ENCODE measurements around the gene ALAS1.

Gene ALAS1

DNA sequence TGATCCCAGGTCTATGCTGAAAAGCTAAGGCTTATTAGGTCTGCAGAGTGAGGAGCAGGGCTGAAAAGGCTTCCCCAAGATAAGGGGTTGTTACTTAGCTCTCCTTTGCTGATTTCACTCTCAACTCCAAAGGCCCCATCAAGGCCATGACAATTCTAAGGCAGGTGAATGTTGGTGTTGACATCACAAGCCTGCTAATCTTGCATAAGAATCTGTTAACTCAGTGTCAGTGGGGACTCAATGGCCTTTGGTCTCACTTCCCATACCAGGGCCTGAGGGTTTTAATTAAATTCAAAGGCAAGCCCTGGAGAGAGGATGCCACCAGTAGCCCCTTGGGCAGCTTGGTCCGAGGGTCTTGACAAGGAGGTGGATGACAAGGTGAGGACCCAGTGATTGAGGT, 9.4 kb upstream of the ALAS1 start:
- Histone ChIP-seq H3K9me3 (ENCODE audit: control insufficient read depth, low read length) (no peaks in the 10 kb centered on the region), H3K4me3 (ENCODE audit: extremely low read depth, insufficient read depth, low read length, poor library complexity, severe bottlenecking) (no peak overlapping the region), H3K27ac (ENCODE audit: low read depth, low read length, severe bottlenecking) (no peak overlapping the region), H3K36me3 (ENCODE audit: control insufficient read depth, insufficient read depth, low read length) (no peaks in the 10 kb centered on the region), H3K4me1 (ENCODE audit: control insufficient read depth, insufficient read depth, low read length, poor library complexity, severe bottlenecking) (no peaks in the 10 kb centered on the region)
- 57 to 100% methylated on average over 1 of the region's 1 CpG for WGBS, 2 experiments (ENCODE audit: insufficient coverage in 2 of 2)

DNA sequence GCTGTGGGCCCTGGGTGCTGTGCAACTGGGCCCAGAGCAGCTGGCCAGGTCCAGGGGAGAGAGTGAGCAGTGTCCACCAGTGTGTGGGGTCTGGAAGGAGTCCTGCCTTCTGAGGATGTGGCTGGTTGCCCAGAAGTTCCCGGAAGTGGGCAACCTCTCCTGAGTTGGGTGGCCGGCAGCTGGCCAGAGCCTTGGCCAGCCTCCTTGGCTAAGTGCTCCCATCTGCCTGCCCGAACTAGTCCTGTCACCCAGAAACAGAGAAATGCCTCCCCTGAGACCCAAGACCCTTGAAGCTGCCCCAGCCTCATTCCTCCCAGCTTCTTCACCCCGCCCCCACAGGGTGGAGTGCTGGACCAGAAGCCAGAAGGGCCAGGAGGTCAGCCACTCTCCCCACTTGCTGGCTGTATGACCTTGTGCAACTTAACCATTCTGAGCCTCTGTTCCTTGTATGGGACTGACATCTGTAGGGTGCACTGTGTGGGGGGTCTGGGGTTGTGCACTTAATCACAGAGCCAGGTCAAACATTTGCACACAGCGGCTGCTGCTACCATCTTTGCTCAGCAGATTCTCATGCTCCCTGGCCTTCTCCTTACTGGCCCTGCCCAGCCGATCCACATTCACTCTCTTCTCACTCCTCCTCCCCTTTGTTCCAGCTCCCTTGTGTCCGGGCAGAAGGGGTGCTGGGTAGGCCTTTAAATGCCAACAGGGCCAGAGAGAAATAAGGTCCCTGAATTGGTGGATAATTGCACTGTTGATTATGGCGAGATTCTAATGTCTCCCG, 7.5 kb upstream of the ALAS1 start:
- H3K4me3 ChIP-seq (ENCODE audit: extremely low read depth, insufficient read depth, low read length, poor library complexity, severe bottlenecking), result no peak overlapping the region
- H3K4me1 ChIP-seq (ENCODE audit: control insufficient read depth, insufficient read depth, low read length, poor library complexity, severe bottlenecking), result no peaks in the 10 kb centered on the region
- H3K36me3 ChIP-seq (ENCODE audit: control insufficient read depth, insufficient read depth, low read length), result no peaks in the 10 kb centered on the region
- no peaks in the 10 kb centered on the region for H3K9me3 ChIP-seq (ENCODE audit: control insufficient read depth, low read length)
- 93 to 100% methylated on average over 4 to 6 of the region's 9 CpGs for WGBS, 2 experiments (ENCODE audit: insufficient coverage in 2 of 2)
- H3K27ac ChIP-seq (ENCODE audit: low read depth, low read length, severe bottlenecking), result no peak overlapping the region

DNA sequence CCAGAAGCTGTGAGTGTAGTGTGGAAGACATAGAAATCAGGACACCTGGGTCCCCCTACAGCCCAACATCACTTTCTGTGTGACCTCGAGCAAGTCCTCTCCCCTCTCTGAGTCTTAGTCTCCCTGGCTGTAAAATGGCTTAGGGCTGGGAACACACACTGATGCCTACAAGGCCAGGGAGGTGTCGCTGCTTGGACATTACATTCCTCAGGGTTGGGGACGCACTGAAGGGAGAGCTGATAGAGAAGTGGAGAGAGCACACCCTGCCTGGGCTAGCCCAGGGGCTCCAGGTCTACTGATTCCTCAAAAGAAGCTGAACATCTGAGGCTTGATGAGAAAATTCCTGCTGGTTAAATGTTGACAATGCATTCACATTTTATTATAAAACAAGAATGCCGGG, 6.3 kb upstream of the ALAS1 start:
- WGBS, 2 experiments (ENCODE audit: insufficient coverage in 2 of 2), result 60 to 90% methylated on average over 2 to 3 of the region's 4 CpGs
- H3K4me1 ChIP-seq (ENCODE audit: control insufficient read depth, insufficient read depth, low read length, poor library complexity, severe bottlenecking), result no peaks in the 10 kb centered on the region
- H3K27ac ChIP-seq (ENCODE audit: low read depth, low read length, severe bottlenecking), result no peak overlapping the region
- H3K9me3 ChIP-seq (ENCODE audit: control insufficient read depth, low read length), result no peaks in the 10 kb centered on the region
- no peak overlapping the region for H3K4me3 ChIP-seq (ENCODE audit: extremely low read depth, insufficient read depth, low read length, poor library complexity, severe bottlenecking)
- H3K36me3 ChIP-seq (ENCODE audit: control insufficient read depth, insufficient read depth, low read length), result no peaks in the 10 kb centered on the region

DNA sequence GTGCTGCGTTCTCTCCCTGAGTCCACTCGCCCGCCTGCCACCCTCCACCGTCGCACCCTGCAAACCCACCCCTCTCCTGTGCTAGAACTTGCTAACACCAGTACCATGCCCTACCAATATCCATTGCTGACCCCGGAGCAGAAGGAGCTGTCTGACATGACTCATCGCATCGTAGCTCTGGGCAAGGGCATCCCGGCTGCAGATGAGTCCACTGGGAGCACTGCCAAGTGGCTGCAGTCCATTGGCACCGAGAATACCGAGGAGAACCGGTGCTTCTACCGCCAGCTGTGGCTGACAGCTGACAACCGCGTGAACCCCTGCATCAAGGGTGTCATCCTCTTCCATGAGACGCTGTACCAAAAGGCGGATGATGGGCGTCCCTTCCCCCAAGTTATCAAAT, 4.9 kb upstream of the ALAS1 start:
- Histone ChIP-seq H3K27ac (ENCODE audit: low read depth, low read length, severe bottlenecking) (no peak overlapping the region), H3K4me3 (ENCODE audit: extremely low read depth, insufficient read depth, low read length, poor library complexity, severe bottlenecking) (no peak overlapping the region), H3K36me3 (ENCODE audit: control insufficient read depth, insufficient read depth, low read length) (no peaks in the 10 kb centered on the region), H3K4me1 (ENCODE audit: control insufficient read depth, insufficient read depth, low read length, poor library complexity, severe bottlenecking) (no peaks in the 10 kb centered on the region), H3K9me3 (ENCODE audit: control insufficient read depth, low read length) (no peaks in the 10 kb centered on the region)
- WGBS, 2 experiments (ENCODE audit: insufficient coverage in 2 of 2), result 86 to 94% methylated on average over 14 to 17 of the region's 18 CpGs

DNA sequence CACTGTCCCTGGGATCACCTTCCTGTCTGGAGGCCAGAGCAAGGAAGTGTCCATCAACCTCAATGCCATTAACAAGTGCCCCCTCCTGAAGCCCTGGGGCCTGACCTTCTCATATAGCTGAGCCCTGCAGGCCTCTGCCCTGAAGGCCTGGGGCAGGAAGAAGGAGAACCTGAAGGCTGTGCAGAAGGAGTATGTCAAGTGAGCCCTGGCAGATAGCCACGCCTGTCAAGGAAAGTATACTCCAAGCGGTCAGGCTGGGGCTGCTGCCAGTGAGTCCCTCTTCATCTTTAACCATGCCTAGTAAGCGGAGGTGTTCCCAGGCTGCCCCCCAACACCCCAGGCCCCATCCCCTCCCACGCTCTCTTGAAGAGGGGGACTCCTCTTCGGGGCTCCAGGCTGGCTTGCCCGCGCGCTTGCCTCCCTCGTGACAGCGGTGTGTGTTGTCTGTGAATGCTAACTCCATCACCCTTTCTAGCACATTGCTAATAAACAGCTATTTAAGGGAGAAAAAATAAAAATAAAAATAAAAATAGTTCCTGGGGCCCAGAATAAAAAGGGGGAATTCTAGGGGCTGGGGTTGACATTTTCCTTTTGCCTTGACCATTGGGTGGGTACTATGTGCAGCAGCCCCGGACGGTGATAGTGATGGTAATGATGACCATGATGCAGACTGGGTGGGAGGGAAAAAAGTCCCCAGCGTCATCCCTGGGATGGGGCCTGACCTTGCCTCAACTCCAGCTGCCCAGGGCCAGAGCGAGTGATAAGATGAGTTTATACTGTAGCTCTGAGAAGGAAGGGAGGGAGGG, 3.3 kb upstream of the ALAS1 start:
- Histone ChIP-seq H3K4me1 (ENCODE audit: control insufficient read depth, insufficient read depth, low read length, poor library complexity, severe bottlenecking) (peaks cover 9% of the 10 kb centered on the region), H3K27ac (ENCODE audit: low read depth, low read length, severe bottlenecking) (no peak overlapping the region)

DNA sequence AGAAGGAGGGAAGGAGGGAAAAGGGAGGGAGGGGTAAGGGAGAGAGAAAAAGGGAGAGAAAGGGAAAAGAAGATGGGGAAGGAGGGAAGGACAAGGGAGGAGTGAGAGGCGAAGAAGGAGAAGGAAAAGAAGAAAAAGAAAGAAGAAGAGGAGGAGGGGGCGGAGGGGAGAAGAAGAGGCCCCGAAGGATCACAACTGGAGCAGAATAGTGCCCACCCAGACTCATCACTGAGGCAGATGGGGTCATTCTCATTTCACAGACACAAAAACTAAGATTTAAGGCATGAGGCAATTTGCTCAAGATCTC, 2.7 kb upstream of the ALAS1 start:
- H3K4me3 ChIP-seq (ENCODE audit: extremely low read depth, insufficient read depth, low read length, poor library complexity, severe bottlenecking), result no peak overlapping the region

More for the DNA sequence above, 3.3 kb upstream of the ALAS1 start:
- Histone ChIP-seq H3K36me3 (ENCODE audit: control insufficient read depth, insufficient read depth, low read length) (peaks cover 9% of the 10 kb centered on the region), H3K4me3 (ENCODE audit: extremely low read depth, insufficient read depth, low read length, poor library complexity, severe bottlenecking) (no peak overlapping the region), H3K9me3 (ENCODE audit: control insufficient read depth, low read length) (no peaks in the 10 kb centered on the region)
- 89 to 91% methylated on average over 5 to 6 of the region's 14 CpGs for WGBS, 2 experiments (ENCODE audit: insufficient coverage in 2 of 2)

DNA sequence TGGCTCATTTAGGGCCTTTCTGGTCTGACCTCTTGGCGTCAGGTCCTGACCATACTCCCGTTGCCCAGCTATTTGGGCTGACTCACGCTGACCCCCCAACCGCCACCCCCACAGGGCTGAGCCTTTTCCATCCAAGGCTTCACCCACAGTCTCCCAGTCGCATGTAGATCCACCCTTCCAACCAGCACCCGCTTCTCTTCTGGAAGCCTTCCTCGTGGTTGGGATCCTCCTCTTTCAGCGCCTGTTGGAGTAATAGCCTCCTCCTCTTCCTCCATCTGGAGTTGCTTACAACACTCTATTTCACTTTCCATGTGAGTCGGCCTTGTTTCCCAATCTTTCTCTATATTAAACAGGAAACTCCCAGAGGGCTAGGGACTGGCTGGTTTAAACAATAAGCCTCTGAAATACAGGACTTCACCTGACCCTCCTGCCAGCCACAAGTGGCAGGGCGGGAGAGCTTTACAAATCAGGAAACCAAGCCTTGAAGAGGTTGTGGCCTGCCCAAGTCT, 2.1 kb upstream of the ALAS1 start:
- Histone ChIP-seq H3K4me1 (ENCODE audit: control insufficient read depth, insufficient read depth, low read length, poor library complexity, severe bottlenecking) (peaks cover 13% of the 10 kb centered on the region), H3K4me3 (ENCODE audit: extremely low read depth, insufficient read depth, low read length, poor library complexity, severe bottlenecking) (no peak overlapping the region), H3K36me3 (ENCODE audit: control insufficient read depth, insufficient read depth, low read length) (peaks cover 19% of the 10 kb centered on the region), H3K27ac (ENCODE audit: low read depth, low read length, severe bottlenecking) (no peak overlapping the region), H3K9me3 (ENCODE audit: control insufficient read depth, low read length) (no peaks in the 10 kb centered on the region)
- 88 to 89% methylated on average over 10 of the region's 10 CpGs for WGBS, 2 experiments (ENCODE audit: insufficient coverage in 2 of 2)

More for the DNA sequence above, 2.7 kb upstream of the ALAS1 start:
- peaks cover 15% of the 10 kb centered on the region for H3K36me3 ChIP-seq (ENCODE audit: control insufficient read depth, insufficient read depth, low read length)
- WGBS, 2 experiments (ENCODE audit: insufficient coverage in 2 of 2), result 90 to 100% methylated on average over 1 to 2 of the region's 3 CpGs
- no peaks in the 10 kb centered on the region for H3K9me3 ChIP-seq (ENCODE audit: control insufficient read depth, low read length)
- H3K4me1 ChIP-seq (ENCODE audit: control insufficient read depth, insufficient read depth, low read length, poor library complexity, severe bottlenecking), result peaks cover 9% of the 10 kb centered on the region
- H3K27ac ChIP-seq (ENCODE audit: low read depth, low read length, severe bottlenecking), result no peak overlapping the region

DNA sequence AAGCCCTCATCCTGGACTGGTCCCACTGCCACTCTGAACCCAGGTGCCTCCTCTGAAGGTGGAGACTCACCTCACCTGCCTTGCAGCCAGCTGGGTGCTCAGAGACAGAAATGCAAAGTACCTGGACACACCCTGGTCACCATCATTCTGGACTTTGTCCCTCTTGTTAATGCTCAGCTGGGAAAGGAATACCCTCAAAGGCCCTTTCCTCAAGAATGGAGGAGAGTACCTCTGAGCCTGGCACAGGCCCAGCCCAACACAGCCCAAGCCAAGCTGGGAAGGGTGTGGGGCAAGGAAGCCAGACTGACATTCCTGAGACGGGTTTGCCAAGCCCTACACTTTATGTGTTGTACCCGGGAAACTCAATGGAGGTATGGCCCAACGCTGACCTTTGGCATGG, 983 bp upstream of the ALAS1 start:
- H3K9me3 ChIP-seq (ENCODE audit: control insufficient read depth, low read length), result no peaks in the 10 kb centered on the region
- H3K36me3 ChIP-seq (ENCODE audit: control insufficient read depth, insufficient read depth, low read length), result peaks cover 30% of the 10 kb centered on the region
- 83 to 97% methylated on average over 1 to 3 of the region's 3 CpGs for WGBS, 2 experiments (ENCODE audit: insufficient coverage in 2 of 2)
- no peak overlapping the region for H3K4me3 ChIP-seq (ENCODE audit: extremely low read depth, insufficient read depth, low read length, poor library complexity, severe bottlenecking)
- H3K4me1 ChIP-seq (ENCODE audit: control insufficient read depth, insufficient read depth, low read length, poor library complexity, severe bottlenecking), result peaks cover 15% of the 10 kb centered on the region
- no peak overlapping the region for H3K27ac ChIP-seq (ENCODE audit: low read depth, low read length, severe bottlenecking)

DNA sequence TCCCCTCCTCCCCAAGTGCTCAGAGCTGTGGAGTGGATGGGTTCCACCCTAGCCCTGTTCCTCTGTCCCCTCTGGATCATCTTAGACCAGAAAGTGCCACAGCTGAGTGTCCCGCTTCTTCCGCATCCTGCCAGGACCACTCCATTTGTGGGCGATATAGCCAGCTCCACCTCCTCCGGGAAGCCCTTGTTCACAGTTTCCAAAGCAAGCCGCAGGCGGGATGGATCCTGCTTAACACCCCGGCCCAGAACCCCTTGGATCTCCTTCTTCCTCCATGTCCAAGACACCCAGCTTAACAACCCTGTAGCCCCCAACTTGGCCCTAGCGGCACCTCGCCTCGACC, 490 bp upstream of the ALAS1 start:
- peaks cover 34% of the 10 kb centered on the region for H3K36me3 ChIP-seq (ENCODE audit: control insufficient read depth, insufficient read depth, low read length)
- 74 to 76% methylated on average over 7 of the region's 10 CpGs for WGBS, 2 experiments (ENCODE audit: insufficient coverage in 2 of 2)
- no peaks in the 10 kb centered on the region for H3K9me3 ChIP-seq (ENCODE audit: control insufficient read depth, low read length)
- peak overlapping the region; percentile 70 for H3K4me3 ChIP-seq (ENCODE audit: extremely low read depth, insufficient read depth, low read length, poor library complexity, severe bottlenecking)
- H3K27ac ChIP-seq (ENCODE audit: low read depth, low read length, severe bottlenecking), result no peak overlapping the region
- peaks cover 15% of the 10 kb centered on the region for H3K4me1 ChIP-seq (ENCODE audit: control insufficient read depth, insufficient read depth, low read length, poor library complexity, severe bottlenecking)

DNA sequence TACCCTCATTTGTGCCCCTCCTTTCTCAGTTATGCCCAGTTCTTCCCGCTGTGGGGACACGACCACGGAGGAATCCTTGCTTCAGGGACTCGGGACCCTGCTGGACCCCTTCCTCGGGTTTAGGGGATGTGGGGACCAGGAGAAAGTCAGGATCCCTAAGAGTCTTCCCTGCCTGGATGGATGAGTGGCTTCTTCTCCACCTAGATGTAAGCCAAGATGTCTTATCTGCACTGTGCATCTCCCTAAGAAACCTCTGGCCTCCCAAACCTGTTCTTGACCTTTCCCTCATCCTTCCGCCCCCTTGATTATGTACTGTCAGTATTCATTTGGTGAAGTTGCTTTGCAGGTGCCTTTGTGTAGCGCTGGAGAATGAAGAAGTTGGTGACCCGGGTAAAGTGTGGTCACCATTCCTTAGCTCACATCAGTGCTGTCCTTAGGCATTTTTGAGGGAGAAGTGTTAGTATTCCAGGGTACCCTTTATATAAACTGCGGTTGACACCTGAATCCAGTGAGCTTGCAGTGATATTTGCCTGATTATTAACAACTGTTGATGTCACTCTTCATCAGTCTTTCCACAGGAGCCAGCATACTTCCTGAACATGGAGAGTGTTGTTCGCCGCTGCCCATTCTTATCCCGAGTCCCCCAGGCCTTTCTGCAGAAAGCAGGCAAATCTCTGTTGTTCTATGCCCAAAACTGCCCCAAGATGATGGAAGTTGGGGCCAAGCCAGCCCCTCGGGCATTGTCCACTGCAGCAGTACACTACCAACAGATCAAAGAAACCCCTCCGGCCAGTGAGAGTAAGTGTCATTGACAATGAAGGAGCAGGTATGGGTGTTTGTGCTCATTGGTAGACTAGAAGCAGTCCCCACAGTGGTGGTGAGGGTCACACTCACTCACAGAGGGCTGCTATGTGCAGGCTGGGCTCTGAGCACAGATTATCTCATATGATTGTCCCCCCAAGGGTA, 966 bp downstream of the ALAS1 start:
- Histone ChIP-seq H3K9me3 (ENCODE audit: control insufficient read depth, low read length) (no peaks in the 10 kb centered on the region), H3K4me1 (ENCODE audit: control insufficient read depth, insufficient read depth, low read length, poor library complexity, severe bottlenecking) (peaks cover 15% of the 10 kb centered on the region), H3K27ac (ENCODE audit: low read depth, low read length, severe bottlenecking) (no peak overlapping the region), H3K36me3 (ENCODE audit: control insufficient read depth, insufficient read depth, low read length) (peaks cover 49% of the 10 kb centered on the region), H3K4me3 (ENCODE audit: extremely low read depth, insufficient read depth, low read length, poor library complexity, severe bottlenecking) (peak overlapping the region; percentile 70)
- 63% methylated on average over 9 to 11 of the region's 14 CpGs for WGBS, 2 experiments (ENCODE audit: insufficient coverage in 2 of 2)
